Measurements from ENCODE around the gene PRM1.

DNA sequence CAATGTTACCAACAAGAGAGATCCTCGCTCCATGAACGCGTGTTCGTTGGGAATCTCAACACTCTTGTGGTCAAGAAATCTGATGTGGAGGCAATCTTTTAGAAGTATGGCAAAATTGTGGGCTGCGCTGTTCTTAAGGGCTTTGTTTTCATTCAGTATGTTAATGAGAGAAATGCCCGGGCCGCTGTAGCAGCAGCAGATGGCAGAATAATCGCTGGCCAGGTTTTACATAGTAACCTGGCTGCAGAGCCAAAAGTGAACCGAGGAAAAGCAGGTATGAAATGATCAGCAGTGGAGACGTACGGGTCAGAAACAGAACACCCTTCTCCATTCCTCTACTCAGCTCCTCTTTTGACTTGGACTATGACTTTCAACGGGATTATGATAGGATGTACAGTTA is 38.5 kb downstream of the PRM1 start:
- no peak for TF ChIP-seq EZH2 (IDR thresholded peaks at IDR 0.05; ENCODE audit: borderline replicate concordance)
- TF ChIP-seq, protein P1, sequence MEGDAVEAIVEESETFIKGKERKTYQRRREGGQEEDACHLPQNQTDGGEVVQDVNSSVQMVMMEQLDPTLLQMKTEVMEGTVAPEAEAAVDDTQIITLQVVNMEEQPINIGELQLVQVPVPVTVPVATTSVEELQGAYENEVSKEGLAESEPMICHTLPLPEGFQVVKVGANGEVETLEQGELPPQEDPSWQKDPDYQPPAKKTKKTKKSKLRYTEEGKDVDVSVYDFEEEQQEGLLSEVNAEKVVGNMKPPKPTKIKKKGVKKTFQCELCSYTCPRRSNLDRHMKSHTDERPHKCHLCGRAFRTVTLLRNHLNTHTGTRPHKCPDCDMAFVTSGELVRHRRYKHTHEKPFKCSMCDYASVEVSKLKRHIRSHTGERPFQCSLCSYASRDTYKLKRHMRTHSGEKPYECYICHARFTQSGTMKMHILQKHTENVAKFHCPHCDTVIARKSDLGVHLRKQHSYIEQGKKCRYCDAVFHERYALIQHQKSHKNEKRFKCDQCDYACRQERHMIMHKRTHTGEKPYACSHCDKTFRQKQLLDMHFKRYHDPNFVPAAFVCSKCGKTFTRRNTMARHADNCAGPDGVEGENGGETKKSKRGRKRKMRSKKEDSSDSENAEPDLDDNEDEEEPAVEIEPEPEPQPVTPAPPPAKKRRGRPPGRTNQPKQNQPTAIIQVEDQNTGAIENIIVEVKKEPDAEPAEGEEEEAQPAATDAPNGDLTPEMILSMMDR (IDR thresholded peaks at IDR 0.05; ENCODE audit: poor library complexity): no peak

Measured in hepatocyte (in vitro differentiated cells).